Measurements from ENCODE around the gene FOXN3.

DNA sequence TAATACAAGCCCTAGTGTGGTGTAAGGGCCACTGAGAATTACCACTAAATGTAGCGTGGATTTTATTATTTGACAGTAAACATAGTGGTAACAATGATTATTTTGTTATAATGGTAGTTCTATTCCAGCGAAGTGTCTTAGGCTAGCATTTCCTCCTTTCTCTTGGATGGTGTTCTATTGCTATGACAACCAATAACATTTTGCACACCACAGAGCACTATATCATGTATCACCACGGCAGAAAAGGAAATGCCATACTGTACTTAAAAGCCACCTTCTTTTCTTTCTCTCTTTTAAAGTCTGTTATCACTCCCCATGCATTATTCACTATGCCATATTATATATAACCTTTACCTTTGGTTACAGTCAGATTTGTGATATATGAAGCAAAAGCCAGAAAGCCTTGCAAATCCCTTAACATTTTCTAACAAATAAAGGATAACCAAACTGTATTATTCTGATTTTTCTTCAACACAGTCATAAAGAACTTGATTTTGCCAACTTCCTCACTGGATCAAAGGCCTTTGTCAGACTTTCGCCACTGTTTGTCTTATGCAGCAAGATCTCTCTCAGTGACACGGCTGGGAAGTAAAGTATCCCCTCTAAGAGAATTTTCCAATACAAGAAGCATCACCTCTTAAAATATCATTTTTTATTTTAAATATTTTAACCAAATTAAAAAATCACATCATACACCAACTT, 195.8 kb downstream of the FOXN3 start:
- TF ChIP-seq, protein P1, sequence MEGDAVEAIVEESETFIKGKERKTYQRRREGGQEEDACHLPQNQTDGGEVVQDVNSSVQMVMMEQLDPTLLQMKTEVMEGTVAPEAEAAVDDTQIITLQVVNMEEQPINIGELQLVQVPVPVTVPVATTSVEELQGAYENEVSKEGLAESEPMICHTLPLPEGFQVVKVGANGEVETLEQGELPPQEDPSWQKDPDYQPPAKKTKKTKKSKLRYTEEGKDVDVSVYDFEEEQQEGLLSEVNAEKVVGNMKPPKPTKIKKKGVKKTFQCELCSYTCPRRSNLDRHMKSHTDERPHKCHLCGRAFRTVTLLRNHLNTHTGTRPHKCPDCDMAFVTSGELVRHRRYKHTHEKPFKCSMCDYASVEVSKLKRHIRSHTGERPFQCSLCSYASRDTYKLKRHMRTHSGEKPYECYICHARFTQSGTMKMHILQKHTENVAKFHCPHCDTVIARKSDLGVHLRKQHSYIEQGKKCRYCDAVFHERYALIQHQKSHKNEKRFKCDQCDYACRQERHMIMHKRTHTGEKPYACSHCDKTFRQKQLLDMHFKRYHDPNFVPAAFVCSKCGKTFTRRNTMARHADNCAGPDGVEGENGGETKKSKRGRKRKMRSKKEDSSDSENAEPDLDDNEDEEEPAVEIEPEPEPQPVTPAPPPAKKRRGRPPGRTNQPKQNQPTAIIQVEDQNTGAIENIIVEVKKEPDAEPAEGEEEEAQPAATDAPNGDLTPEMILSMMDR (IDR thresholded peaks at IDR 0.05 in 8 of 11, conservative IDR thresholded peaks at IDR 0.05 in 3 of 11), result no peak
- TF ChIP-seq POLR2AphosphoS5 (IDR thresholded peaks at IDR 0.05) (no peak), POLR2A (IDR thresholded peaks at IDR 0.05) (no peak)
